ENCODE measurements around the gene TMEM250.

GRCh38 chr9:136085815-136086212, 32.9 kb downstream of the TMEM250 start:
- TF ChIP-seq CTCF (IDR thresholded peaks at IDR 0.05; ENCODE audit: low read depth, low read length) (no peak), POLR2A (IDR thresholded peaks at IDR 0.05; ENCODE audit: extremely low read depth, insufficient read length) (no peak)
